Left lung (tissue), 10 donors: ENCODE data around the gene BRME1. TPM values are rescaled to one million over a fixed set of nuclear protein-coding genes. Genes with fewer than 3 reads are reported as not detected.

Experiments
- ATAC-seq: fragments of 200-7000 bp; cut with Tn5 transposase; one replicate; pipeline ENCODE4 v1.9.1; 2020; ENCODE audit warnings: moderate library complexity
- DNase-seq, 4 donors: peaks; one replicate each; pipeline ENCODE4 v3.0.0-alpha.2; 2013 to 2020
- H3K27ac ChIP-seq, 2 donors: fragments of 200-600 bp; sonication (generic) in 1 of 2; one replicate each; pipeline versions ENCODE4 v1.5.0 to v1.8.0; 2020 to 2021
- H3K27me3 ChIP-seq, 2 donors: fragments of 200-600 bp; sonication (generic) in 1 of 2; one replicate each; pipeline versions ENCODE4 v1.5.0 to v1.8.0; 2020 to 2021
- H3K36me3 ChIP-seq, 2 donors: fragments of 200-600 bp; sonication (generic) in 1 of 2; one replicate each; pipeline versions ENCODE4 v1.5.0 to v1.8.0; 2020 to 2021
- H3K4me1 ChIP-seq, 2 donors: fragments of 200-600 bp; one replicate each; pipeline ENCODE4 v1.8.0; 2021
- H3K4me3 ChIP-seq, 2 donors: fragments of 200-600 bp; sonication (generic) in 1 of 2; one replicate each; pipeline versions ENCODE4 v1.5.0 to v1.8.0; 2020 to 2021; ENCODE audit warnings: mild to moderate bottlenecking in 1 of 2
- H3K9me3 ChIP-seq, 2 donors: fragments of 200-600 bp; sonication (generic) in 1 of 2; one replicate each; pipeline versions ENCODE4 v1.5.0 to v1.8.0; 2020 to 2021
- intact Hi-C, 2 donors: fragments of 100-400 bp; cut with DNase I; formaldehyde crosslinking; loops; one replicate each; pipeline versions ENCODE4 v1.11.2 to v1.14.2; 2022
- polyA plus RNA-seq, 6 donors: library from polyadenylated mRNA; unstranded; fragments of 120-200 nt; gene quantifications; one replicate each; pipeline ENCODE4 v1.2.1, GENCODE V29; 2013; ENCODE audit not compliant: insufficient read length in 6 of 6
- total RNA-seq, 2 donors: library from RNA; stranded (reverse); fragmentation: NEBNext Ultra II Directional; extraction: Animal tissue kit (Norgen Biotek cat#: 25700); gene quantifications; one replicate each; pipeline ENCODE4 v1.2.1, GENCODE V29; 2021
- TF ChIP-seq, protein P1 (sequence below), 2 donors: fragments of 200-600 bp; sonication (generic) in 1 of 2; IDR thresholded peaks; one replicate each; pipeline versions ENCODE4 v1.5.0 to v1.8.0; 2021; ENCODE audit warnings: antibody characterized with exemption in 2 of 2
- donor health status: DM: no; HTN: yes; CAD: no.
- donor health status: DM: no; HTN: no; CAD: no.

Gene BRME1
- total and polyA plus RNA-seq, 8 donors = 3.7 to 7.8 (median 7.1) TPM

DNA sequence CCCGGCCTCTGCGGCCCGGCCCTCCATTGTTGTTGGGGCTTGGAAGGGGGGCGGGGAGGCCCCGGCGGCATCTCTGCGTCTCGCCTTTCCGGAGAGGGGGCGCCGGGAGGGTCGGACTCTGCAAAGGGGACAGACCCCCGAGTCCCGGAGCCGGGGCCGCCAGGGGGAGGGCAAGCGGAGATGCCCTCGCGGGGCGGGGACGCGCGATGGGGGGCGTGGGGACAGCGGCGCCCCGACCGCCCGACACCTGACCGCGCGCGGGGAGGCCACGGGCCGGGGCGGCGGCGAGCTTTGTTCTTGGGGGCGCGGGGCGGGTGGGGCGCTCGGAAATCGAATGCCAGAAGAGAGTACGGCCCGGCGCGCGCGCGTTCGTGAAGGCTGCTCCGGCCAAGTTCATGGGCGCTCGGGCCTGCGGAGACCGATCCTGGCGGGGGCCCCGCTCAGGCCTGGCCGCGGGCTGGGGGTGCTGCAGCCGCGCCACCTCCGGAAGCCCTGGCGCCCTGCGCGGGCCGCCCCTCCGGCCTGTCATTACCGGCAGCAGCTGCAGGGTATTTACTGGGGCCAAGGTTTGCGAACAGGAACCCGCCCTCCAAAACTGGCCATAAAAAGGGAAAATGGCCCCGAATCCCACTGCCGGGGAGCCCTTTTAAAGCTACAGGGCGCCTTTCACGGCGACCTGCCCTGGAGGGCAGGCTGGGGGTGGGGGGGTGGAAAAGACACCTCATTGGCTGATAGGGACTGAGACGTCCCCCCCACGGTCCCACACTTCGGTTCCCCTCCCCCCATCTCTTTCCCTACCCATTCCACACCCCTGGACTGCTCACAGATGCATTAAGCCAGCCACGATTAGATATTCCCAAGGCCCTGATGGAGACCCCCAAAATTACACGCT, 40.1 kb downstream of the BRME1 start:
- Histone ChIP-seq H3K4me1 (peaks cover 15 to 52% of the 10 kb centered on the region in 2 donors), H3K36me3 (no peaks in the 10 kb centered on the region), H3K9me3 (no peaks in the 10 kb centered on the region), H3K27me3 (peaks cover 0 to 32% of the 10 kb centered on the region in 2 donors), H3K4me3 (peak overlapping the region; percentile 50 to 51), H3K27ac (peak overlapping the region; percentile 28 to 36)
- TF ChIP-seq, protein P1, sequence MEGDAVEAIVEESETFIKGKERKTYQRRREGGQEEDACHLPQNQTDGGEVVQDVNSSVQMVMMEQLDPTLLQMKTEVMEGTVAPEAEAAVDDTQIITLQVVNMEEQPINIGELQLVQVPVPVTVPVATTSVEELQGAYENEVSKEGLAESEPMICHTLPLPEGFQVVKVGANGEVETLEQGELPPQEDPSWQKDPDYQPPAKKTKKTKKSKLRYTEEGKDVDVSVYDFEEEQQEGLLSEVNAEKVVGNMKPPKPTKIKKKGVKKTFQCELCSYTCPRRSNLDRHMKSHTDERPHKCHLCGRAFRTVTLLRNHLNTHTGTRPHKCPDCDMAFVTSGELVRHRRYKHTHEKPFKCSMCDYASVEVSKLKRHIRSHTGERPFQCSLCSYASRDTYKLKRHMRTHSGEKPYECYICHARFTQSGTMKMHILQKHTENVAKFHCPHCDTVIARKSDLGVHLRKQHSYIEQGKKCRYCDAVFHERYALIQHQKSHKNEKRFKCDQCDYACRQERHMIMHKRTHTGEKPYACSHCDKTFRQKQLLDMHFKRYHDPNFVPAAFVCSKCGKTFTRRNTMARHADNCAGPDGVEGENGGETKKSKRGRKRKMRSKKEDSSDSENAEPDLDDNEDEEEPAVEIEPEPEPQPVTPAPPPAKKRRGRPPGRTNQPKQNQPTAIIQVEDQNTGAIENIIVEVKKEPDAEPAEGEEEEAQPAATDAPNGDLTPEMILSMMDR (IDR thresholded peaks at IDR 0.05) = no peak
- DNase-seq (peak in 1 of 4 donors; percentile 83), ATAC-seq (no peak)
- intact Hi-C loops = loop anchor here (10.0 kb wide), 2 partner anchors 91 to 271 kb away; partner anchors contain the start of gene C19orf53 (in 1 of the 2)

DNA sequence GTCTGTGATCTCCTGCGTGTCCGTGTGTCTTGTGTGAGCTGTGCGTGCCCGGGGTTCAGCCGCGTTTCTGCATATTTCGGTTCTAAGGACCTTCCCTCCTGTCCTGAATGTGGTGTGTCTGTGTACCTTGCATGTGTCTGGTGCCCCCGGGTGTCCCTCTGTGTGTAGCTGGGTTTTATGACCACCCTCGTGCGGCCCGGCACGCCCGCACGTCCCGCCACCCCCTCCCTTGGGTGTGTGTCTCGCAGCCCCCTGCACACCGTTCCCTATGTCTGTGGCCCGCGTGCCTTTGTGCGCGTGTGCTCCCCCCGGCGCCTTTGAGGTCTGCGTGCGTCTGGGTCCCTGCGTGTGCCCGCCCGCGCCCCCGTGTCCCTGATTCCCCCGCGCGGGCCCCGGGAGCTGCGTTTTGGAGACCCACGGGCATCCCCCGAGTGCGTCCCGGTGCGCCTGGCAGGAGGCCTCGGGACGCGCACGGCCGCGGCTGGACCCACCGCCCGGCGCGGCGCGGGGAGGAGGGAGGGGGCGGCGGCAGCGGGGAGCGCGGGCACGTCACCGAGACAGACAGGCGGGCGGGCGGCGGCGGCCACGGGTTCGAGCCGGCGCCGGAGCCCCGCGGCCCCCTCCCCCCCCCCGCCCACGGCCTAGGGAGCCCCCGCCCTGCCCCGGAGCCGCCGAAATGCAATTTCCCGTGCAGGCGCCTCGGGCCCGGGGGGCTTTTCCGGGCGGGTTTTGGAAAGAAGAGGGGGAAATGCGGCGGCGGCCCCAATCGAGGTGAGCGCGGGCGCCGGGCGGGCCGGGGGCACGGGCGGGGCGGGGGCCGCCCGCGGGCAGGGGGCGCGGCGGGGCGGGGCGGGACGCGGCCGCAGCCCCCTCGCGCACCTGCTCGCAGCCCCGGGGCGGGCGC, 41.0 kb downstream of the BRME1 start:
- intact Hi-C loops = loop anchor here (5.0 to 10.0 kb wide), 3 partner anchors 83 to 270 kb away; partner anchors contain the start of gene C19orf53 (in 1 of the 2)

DNA sequence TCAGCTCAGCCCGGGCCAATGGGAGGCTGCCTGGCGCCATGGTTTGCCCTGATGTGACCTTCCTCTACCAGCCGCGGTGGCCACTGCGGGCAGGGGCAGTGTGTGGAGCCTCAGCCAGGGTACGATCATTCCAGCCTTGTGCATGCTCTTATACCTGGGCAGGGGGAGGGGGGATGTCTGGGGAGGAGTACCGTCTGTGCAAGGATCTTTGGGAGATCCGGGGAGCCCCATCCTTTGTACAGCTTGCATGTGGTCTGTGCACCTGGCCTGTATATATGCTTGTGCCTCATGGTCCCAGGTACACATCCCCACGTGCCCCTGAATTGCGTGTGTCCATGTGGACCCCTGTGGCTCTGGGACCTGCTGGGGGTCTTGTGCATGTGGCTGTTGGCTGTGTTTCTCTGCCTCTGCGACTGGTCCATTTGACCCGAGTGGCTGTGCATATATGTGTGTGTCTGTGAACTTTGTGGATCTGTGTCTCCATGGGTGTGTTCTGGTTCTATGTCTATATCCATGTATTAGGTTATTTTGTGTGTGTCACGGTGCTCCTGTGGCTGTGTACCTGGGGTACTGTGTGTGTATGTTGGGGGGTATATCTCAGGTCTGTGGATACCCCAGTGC, 41.8 kb downstream of the BRME1 start:
- H3K27me3 ChIP-seq = peaks cover 0 to 32% of the 10 kb centered on the region in 2 donors
- H3K27ac ChIP-seq = no peak overlapping the region
- peaks cover 15 to 57% of the 10 kb centered on the region in 2 donors for H3K4me1 ChIP-seq
- TF ChIP-seq, protein P1 (IDR thresholded peaks at IDR 0.05) = no peak
- no peak overlapping the region for H3K4me3 ChIP-seq
- intact Hi-C loops = loop anchor here (5.0 to 10.0 kb wide), 3 partner anchors 82 to 269 kb away; partner anchors contain the start of gene C19orf53 (in 1 of the 2)
- ATAC-seq = no peak
- no peak for DNase-seq
- H3K9me3 ChIP-seq = no peaks in the 10 kb centered on the region
- no peaks in the 10 kb centered on the region for H3K36me3 ChIP-seq

More for the DNA sequence above, 41.0 kb downstream of the BRME1 start:
- Histone ChIP-seq H3K9me3 (no peaks in the 10 kb centered on the region), H3K36me3 (no peaks in the 10 kb centered on the region), H3K4me3 (peak overlapping the region; percentile 50 to 51), H3K4me1 (peaks cover 15 to 57% of the 10 kb centered on the region in 2 donors), H3K27me3 (peaks cover 0 to 32% of the 10 kb centered on the region in 2 donors), H3K27ac (no peak overlapping the region)
- TF ChIP-seq, protein P1 (IDR thresholded peaks at IDR 0.05) = no peak
- DNase-seq = no peak
- ATAC-seq = no peak

DNA sequence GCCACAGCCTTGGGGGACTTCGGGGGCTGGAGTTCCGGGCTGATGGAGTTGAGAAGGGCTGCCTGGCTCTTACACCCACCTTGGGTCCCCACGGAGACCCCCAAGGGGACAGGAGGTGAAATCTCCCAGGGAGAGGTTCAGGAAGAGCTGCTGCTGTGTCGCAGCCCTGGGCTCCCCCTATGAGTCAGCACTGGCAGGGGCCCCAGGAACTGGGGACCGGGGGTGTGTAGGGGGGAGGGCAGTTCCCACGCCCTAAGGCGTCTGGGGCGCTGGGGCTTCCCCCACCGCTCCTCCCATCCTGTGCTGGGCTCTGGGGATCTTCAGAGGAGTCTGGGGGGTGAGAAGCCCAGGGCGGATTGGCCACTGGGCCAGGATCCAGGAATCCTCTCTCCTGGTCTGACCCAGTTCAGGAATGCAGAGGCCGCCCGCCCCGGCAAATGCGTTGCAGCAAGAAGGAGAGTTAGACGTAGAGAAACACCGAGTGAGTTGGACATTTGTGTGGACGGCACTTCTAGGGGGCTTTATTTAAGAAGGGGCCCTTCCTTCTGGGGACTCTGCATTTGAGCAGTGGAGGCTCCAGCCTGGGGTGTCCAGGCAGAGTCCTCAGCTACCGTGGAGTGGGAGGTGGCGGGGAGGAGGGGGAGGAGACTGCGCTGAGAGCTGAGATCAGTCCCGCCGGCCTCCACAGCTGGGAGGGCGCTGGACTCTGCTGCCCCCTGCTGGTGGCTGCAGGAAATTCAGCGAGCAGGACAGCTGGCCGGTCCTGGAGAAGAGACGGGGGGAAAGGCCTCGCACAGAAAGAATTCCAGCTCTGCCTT, 44.0 kb downstream of the BRME1 start:
- peak overlapping the region; percentile 88 to 95 for H3K27ac ChIP-seq
- TF ChIP-seq, protein P1 (IDR thresholded peaks at IDR 0.05) = peak; percentile 97 to 98
- peak; percentile 94 for ATAC-seq
- intact Hi-C loops = loop anchor here (5.0 to 10.0 kb wide), 3 partner anchors 80 to 267 kb away; partner anchors contain the start of gene C19orf53 (in 1 of the 2)
- peak; percentile 93 to 98 (median 96) for DNase-seq
- no peaks in the 10 kb centered on the region for H3K36me3 ChIP-seq
- H3K9me3 ChIP-seq = no peaks in the 10 kb centered on the region
- H3K27me3 ChIP-seq = peaks cover 0 to 32% of the 10 kb centered on the region in 2 donors
- H3K4me1 ChIP-seq = peaks cover 15 to 57% of the 10 kb centered on the region in 2 donors
- H3K4me3 ChIP-seq = peak overlapping the region; percentile 16 to 46
